GM18507 (cell line): Measurements from ENCODE around the gene GPR15.

Experiments used
- DNase-seq: peaks from one replicate; pipeline ENCODE4 v3.0.0; 2011; ENCODE audit warnings: low read depth; ENCODE audit not compliant: insufficient read length; ENCODE audit errors: extremely low spot score
- FAIRE-seq: peaks from 2 replicates; lab custom pipeline; 2011; peaks lifted over from hg19 to GRCh38; lab: Jason Lieb, UNC

Gene GPR15

GRCh38 chr3:98531622-98532274, at the start of gene GPR15:
Gene GPR15, plus strand, starts transcription at chr3:98531978. Its CDS starts 56 bp downstream, at chr3:98532034.
- no peak for DNase-seq
- FAIRE-seq: peak; percentile 95

GRCh38 chr3:98482717-98483482, 48.9 kb upstream of the GPR15 start:
- DNase-seq: no peak
- FAIRE-seq: no peak

GRCh38 chr3:98483626-98484025, 48.2 kb upstream of the GPR15 start:
- FAIRE-seq: no peak
- no peak for DNase-seq

- no peak for DNase-seq
- no peak for FAIRE-seq
Observed at GRCh38 chr3:98497381-98497780, 34.4 kb upstream of the GPR15 start, which contains the start of gene OR5K2. Gene OR5K2, plus strand, starts transcription at chr3:98497681. Its CDS starts 0 bp downstream, at chr3:98497681.

DNA sequence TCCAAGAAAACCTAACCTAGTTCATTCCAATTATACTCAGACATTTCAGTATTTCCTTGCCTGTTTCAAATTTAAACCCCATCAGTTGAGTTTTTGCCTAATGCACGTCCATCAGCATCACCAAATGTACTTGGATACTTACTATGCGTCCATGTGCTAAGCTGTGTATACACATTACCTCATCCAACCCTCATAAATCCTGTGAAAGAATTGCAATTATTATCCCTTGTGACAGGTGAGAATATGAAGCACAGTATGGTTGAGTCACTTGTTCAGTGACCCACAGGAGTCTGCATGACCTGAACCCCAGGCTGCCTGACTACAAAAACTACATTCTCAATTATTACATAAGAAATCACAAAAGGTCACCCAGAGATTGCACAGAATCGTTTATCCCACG, 31.8 kb upstream of the GPR15 start:
- no peak for DNase-seq
- FAIRE-seq: no peak

- DNase-seq (no peak), FAIRE-seq (peak; percentile 29)
Observed at GRCh38 chr3:98501270-98501669, 30.5 kb upstream of the GPR15 start.

GRCh38 chr3:98501863-98502576, 29.8 kb upstream of the GPR15 start:
- FAIRE-seq (no peak), DNase-seq (no peak)

DNA sequence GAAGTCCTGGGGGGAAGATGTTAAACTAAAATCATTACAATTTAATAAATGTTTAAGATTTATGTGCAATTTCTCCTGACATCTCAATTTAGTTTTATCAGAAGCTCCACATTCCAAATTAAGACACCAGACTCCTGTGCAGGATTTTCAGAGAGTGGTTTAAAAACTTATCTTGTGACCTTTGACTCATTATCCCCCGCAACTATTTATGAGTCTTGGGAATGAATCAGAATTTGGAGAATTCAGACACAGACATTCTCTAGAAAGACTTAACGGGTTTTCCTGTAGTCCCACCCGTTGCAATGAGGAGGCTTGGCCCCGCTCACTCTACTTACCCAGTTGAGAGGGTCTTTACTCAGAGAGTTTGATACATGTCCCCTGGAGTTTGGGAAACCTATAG, 27.2 kb upstream of the GPR15 start:
- FAIRE-seq (no peak), DNase-seq (no peak)

- DNase-seq: no peak
- no peak for FAIRE-seq
Observed at GRCh38 chr3:98508582-98508981, 23.2 kb upstream of the GPR15 start.

DNA sequence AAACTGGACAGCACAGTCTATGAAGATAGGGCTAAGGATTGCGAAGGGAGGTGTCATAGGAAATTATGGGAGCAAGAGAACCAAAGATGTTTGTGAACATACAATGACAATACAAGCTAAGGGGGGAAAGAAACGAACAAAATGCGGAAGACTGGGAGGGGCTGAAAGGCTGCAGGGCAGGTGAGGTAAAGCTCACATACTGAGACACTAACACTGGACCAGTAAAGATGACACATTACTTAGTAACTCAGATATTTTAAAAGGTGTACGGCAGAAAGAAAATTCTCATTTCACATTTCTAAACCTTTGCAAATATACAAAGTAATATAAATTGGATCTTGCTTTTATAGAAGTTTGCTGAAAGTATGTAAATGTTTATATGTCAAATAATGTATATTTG, 19.2 kb upstream of the GPR15 start:
- FAIRE-seq (no peak), DNase-seq (no peak)

- FAIRE-seq: no peak
- no peak for DNase-seq
Observed at GRCh38 chr3:98513091-98513511, 18.7 kb upstream of the GPR15 start.

GRCh38 chr3:98513736-98514135, 18.0 kb upstream of the GPR15 start:
- no peak for FAIRE-seq
- DNase-seq: no peak

- no peak for FAIRE-seq
- no peak for DNase-seq
Observed at GRCh38 chr3:98514948-98515347, 16.8 kb upstream of the GPR15 start.

- FAIRE-seq: no peak
- no peak for DNase-seq
Observed at GRCh38 chr3:98518816-98519215, 13.0 kb upstream of the GPR15 start.

DNA sequence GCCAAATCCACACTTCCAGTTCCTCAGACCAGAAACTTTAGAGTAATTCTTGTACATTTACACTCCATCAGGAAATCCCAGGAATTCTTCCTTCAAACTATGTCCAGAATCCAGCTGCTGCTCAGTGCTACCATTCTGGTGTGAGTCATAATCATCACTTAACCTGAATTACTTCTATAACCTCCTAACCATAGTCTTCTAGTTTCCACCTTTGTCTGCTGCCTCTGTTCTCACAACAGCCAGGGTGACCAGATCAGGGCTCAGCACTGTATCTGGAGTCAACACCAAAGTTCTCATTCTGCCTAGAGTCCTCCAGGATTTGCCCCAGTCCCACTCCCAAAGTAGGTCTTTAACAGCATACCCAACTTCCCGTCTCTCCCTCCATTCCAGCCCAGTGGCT, 12.4 kb upstream of the GPR15 start:
- FAIRE-seq (peak; percentile 5), DNase-seq (no peak)

GRCh38 chr3:98521897-98522543, 9.8 kb upstream of the GPR15 start:
- no peak for FAIRE-seq

DNA sequence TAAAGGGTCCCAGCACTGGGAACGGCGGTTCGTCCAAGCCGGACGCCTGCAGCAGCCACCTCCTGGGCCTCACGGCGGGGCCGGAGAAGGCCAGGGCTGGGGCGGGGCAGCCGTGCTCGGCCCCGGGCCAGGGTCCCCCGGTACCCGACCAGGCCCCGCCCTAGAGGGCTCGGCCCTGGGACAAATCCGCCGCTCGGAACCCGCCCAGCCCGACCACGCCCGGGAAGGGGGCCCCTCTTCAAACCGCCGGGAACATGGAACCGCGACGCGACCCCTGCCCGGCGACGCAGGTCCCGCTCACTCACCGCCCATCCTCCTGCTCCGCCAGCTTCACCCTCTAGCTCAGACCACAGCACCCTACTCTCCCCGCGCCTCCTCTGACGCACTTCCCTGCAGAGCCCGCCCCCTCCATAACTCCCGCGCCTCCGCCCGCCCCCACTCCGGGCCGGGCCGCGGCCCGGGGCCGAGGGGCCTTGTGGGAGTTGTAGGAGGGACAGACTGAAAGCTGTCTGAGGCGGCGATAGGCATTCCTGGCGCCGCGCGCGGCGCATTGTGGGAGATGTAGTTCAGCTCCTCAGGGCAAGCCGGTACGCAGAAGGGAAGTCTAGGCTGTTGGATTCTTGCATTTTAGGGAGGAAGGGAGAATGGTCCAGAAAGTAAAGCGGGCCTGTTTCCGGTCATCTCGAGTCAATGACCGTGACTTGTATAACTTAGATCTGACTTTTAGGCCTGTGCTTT, 9.1 kb upstream of the GPR15 start, which contains the start of gene CLDND1:
Gene CLDND1, minus strand, starts transcription at position 359 of the 738 bp plus-strand sequence. CDS start 1,478 bp downstream, outside the sequence.
- DNase-seq: peak; percentile 84
- peak; percentile 99 for FAIRE-seq

More at GRCh38 chr3:98521897-98522543, 9.8 kb upstream of the GPR15 start:
- no peak for DNase-seq

GRCh38 chr3:98525494-98525893, 6.3 kb upstream of the GPR15 start:
- FAIRE-seq (peak; percentile 96), DNase-seq (no peak)
